ENCODE measurements around the gene UPF1. TPM values are rescaled to one million over a fixed set of nuclear protein-coding genes. Genes with fewer than 3 reads are reported as not detected.

The UPF1 gene
- total RNA-seq, 3 donors from 2014 or later (not counting 1 experiment from before 2014, with no cell fraction given) = 123 to 140 (median 138) TPM

DNA sequence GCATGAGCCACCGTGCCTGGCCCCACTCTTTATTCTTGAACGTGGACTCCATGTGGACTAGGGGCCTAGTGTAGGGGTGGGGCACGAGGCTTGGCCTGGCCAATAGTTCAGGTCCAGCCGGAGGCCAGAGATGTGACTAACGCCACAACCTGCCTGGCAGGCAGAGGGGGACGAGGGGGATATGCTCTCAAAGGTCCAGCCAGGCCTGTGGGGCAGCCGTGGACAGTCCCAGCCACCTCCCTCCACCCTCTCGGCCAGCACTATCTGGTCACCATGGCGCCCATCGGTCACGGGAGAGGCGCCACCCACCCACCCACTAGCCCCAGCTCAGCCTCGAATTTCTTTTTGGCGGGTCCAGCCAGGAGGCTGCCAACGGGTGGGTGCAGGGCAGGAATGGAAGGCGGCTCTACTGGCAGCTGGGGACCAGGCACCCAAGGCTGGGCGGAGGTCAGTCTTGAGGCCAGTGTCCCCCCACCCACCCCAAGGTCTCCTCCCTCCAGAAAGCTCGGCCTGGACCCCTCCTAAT, 66.4 kb downstream of the UPF1 start:
- no peak for ATAC-seq
- DNase-seq = peak in 1 of 2 donors; percentile 4
- TF ChIP-seq CTCF (IDR thresholded peaks at IDR 0.05) = no peak

GRCh38 chr19:18898607-18899408, 67.0 kb downstream of the UPF1 start:
- Histone ChIP-seq H3K27ac (ENCODE audit: low read length) (no peak overlapping the region), H3K4me3 (ENCODE audit: low read length) (no peak overlapping the region), H3K27me3 (ENCODE audit: control insufficient read depth, insufficient read depth, low read length) (peaks cover 6% of the 10 kb centered on the region), H3K4me1 (ENCODE audit: control insufficient read depth, insufficient read depth, low read length) (peaks cover 8% of the 10 kb centered on the region), H3K36me3 (ENCODE audit: control insufficient read depth, insufficient read depth, low read length) (peaks cover 29% of the 10 kb centered on the region), H3K9me3 (ENCODE audit: control insufficient read depth, insufficient read depth, low read length) (no peaks in the 10 kb centered on the region)
- WGBS (ENCODE audit: insufficient coverage) = 95% methylated on average over 18 of the region's 18 CpGs
- Mint-ChIP-seq H3K4me3 (no peak overlapping the region), H3K36me3 (no peaks in the 10 kb centered on the region), H3K4me1 (peaks cover 7 to 13% of the 10 kb centered on the region in 2 donors), H3K27ac (no peak overlapping the region), H3K27me3 (ENCODE audit: low read depth in 2 of 2) (peaks cover 7 to 16% of the 10 kb centered on the region in 2 donors), H3K9me3 (no peaks in the 10 kb centered on the region)
- intact Hi-C loops (cut with micrococcal nuclease) = no loop called here
- DNase-seq = no peak
- ATAC-seq = no peak
- no peak for TF ChIP-seq CTCF (IDR thresholded peaks at IDR 0.05)

More for the DNA sequence above, 66.4 kb downstream of the UPF1 start:
- Histone ChIP-seq H3K4me3 (ENCODE audit: low read length) (no peak overlapping the region), H3K27ac (ENCODE audit: low read length) (no peak overlapping the region), H3K27me3 (ENCODE audit: control insufficient read depth, insufficient read depth, low read length) (peaks cover 6% of the 10 kb centered on the region), H3K36me3 (ENCODE audit: control insufficient read depth, insufficient read depth, low read length) (peaks cover 29% of the 10 kb centered on the region), H3K4me1 (ENCODE audit: control insufficient read depth, insufficient read depth, low read length) (peaks cover 8% of the 10 kb centered on the region), H3K9me3 (ENCODE audit: control insufficient read depth, insufficient read depth, low read length) (no peaks in the 10 kb centered on the region)
- no peaks in the 10 kb centered on the region for H3K36me3 Mint-ChIP-seq
- no peak overlapping the region for H3K27ac Mint-ChIP-seq
- peaks cover 7 to 13% of the 10 kb centered on the region in 2 donors for H3K4me1 Mint-ChIP-seq
- intact Hi-C loops (cut with micrococcal nuclease) = no loop called here
- no peaks in the 10 kb centered on the region for H3K9me3 Mint-ChIP-seq
- 92% methylated on average over 18 of the region's 18 CpGs for WGBS (ENCODE audit: insufficient coverage)
- H3K27me3 Mint-ChIP-seq (ENCODE audit: low read depth in 2 of 2) = peaks cover 7 to 20% of the 10 kb centered on the region in 2 donors
- H3K4me3 Mint-ChIP-seq = peak overlapping the region; percentile 60

GRCh38 chr19:18899624-18900560, 68.1 kb downstream of the UPF1 start:
- no peaks in the 10 kb centered on the region for H3K9me3 Mint-ChIP-seq
- Histone ChIP-seq H3K36me3 (ENCODE audit: control insufficient read depth, insufficient read depth, low read length) (peaks cover 35% of the 10 kb centered on the region), H3K4me1 (ENCODE audit: control insufficient read depth, insufficient read depth, low read length) (peaks cover 8% of the 10 kb centered on the region), H3K27ac (ENCODE audit: low read length) (no peak overlapping the region), H3K4me3 (ENCODE audit: low read length) (no peak overlapping the region), H3K9me3 (ENCODE audit: control insufficient read depth, insufficient read depth, low read length) (no peaks in the 10 kb centered on the region), H3K27me3 (ENCODE audit: control insufficient read depth, insufficient read depth, low read length) (no peaks in the 10 kb centered on the region)
- intact Hi-C loops (cut with micrococcal nuclease) = no loop called here
- peaks cover 7 to 13% of the 10 kb centered on the region in 2 donors for H3K27me3 Mint-ChIP-seq (ENCODE audit: low read depth in 2 of 2)
- DNase-seq (no peak), ATAC-seq (no peak)
- WGBS (ENCODE audit: insufficient coverage) = 95% methylated on average over 20 of the region's 20 CpGs
- peaks cover 7 to 13% of the 10 kb centered on the region in 2 donors for H3K4me1 Mint-ChIP-seq
- no peak overlapping the region for H3K27ac Mint-ChIP-seq
- no peak for TF ChIP-seq CTCF (IDR thresholded peaks at IDR 0.05)
- H3K36me3 Mint-ChIP-seq = no peaks in the 10 kb centered on the region
- no peak overlapping the region for H3K4me3 Mint-ChIP-seq
